CD4-positive, alpha-beta memory T cell (primary cell): ENCODE data around the gene WSCD2. TPM values are rescaled to one million over a fixed set of nuclear protein-coding genes. Genes with fewer than 3 reads are reported as not detected.

Experiments
- CTCF ChIA-PET: fragments of 350-600 bp; sonication (Branson Sonifier 250); formaldehyde crosslinking; loops from one replicate; lab custom pipeline; 2021; ENCODE audit warnings: inconsistent platforms; ENCODE audit not compliant: partially characterized antibody; lab: Charles Lee
- POLR2A ChIA-PET: fragments of 350-600 bp; sonication (Branson Sonifier 250); formaldehyde crosslinking; loops from one replicate; lab custom pipeline; 2021; ENCODE audit not compliant: partially characterized antibody; lab: Charles Lee
- DNase-seq, 5 donors: peaks; one replicate each; pipeline versions ENCODE4 v3.0.0 to v3.0.0-alpha.2; 2020 to 2022; ENCODE audit warnings: mixed read lengths in 1 of 5
- H3K27ac ChIP-seq: one replicate; pipeline ENCODE4 v1.7.0; 2013; ENCODE audit warnings: low read depth, low read length
- H3K27me3 ChIP-seq: 2 replicates; pipeline ENCODE4 v1.7.0; 2013; ENCODE audit warnings: mild to moderate bottlenecking, low read length, moderate library complexity; ENCODE audit not compliant: insufficient read depth
- H3K36me3 ChIP-seq: 2 replicates; pipeline ENCODE4 v1.7.0; 2013; ENCODE audit warnings: mild to moderate bottlenecking, low read length, moderate library complexity; ENCODE audit not compliant: insufficient read depth
- H3K4me1 ChIP-seq: 2 replicates; pipeline ENCODE4 v1.7.0; 2013; ENCODE audit warnings: mild to moderate bottlenecking, low read length, moderate library complexity; ENCODE audit not compliant: insufficient read depth
- H3K4me3 ChIP-seq, 2 donors: one replicate each; pipeline ENCODE4 v1.7.0; 2013; ENCODE audit warnings: low read length in 2 of 2, mild to moderate bottlenecking in 1 of 2
- H3K9me3 ChIP-seq, 2 donors: one replicate each; pipeline ENCODE4 v1.7.0; 2013; ENCODE audit warnings: low read length in 2 of 2, control low read depth in 1 of 2; ENCODE audit not compliant: control insufficient read depth in 1 of 2
- H3K27ac Mint-ChIP-seq, 7 donors: one replicate each; pipeline ENCODE4 v1.8.0; 2020 to 2021; ENCODE audit warnings: mixed read lengths in 7 of 7, mild to moderate bottlenecking in 6 of 7, inconsistent platforms in 3 of 7, moderate library complexity in 3 of 7
- H3K27me3 Mint-ChIP-seq, 2 donors: one replicate each; pipeline ENCODE4 v1.8.0; 2020 to 2021; ENCODE audit warnings: mixed read lengths in 2 of 2
- H3K36me3 Mint-ChIP-seq, 2 donors: one replicate each; pipeline ENCODE4 v1.8.0; 2020 to 2021; ENCODE audit warnings: mixed read lengths in 2 of 2, inconsistent platforms in 1 of 2, mild to moderate bottlenecking in 1 of 2
- H3K4me1 Mint-ChIP-seq, 4 donors: one replicate each; pipeline ENCODE4 v1.8.0; 2020 to 2021; ENCODE audit warnings: mixed read lengths in 4 of 4, mild to moderate bottlenecking in 1 of 4
- H3K4me3 Mint-ChIP-seq, 8 donors: one replicate each; pipeline ENCODE4 v1.8.0; 2020 to 2021; ENCODE audit warnings: mixed read lengths in 8 of 8, mild to moderate bottlenecking in 7 of 8, moderate library complexity in 6 of 8, inconsistent platforms in 3 of 8
- H3K9me3 Mint-ChIP-seq, 8 donors: one replicate each; pipeline ENCODE4 v1.8.0; 2020 to 2021; ENCODE audit warnings: mixed read lengths in 8 of 8, mild to moderate bottlenecking in 5 of 8, inconsistent platforms in 3 of 8, moderate library complexity in 1 of 8
- intact Hi-C: fragments of 100-400 bp; cut with micrococcal nuclease; formaldehyde crosslinking; loops from one replicate; pipeline ENCODE4 v1.15.1; 2023
- polyA plus RNA-seq, 2 donors: library from polyadenylated mRNA; unstranded; fragments of 300-500 nt; fragmentation: Illumina TruSeq; gene quantifications; one replicate each; pipeline ENCODE4 v1.2.3, GENCODE V29; 2021
- total RNA-seq, 2 experiments: library from RNA; stranded (reverse); gene quantifications; one replicate each; pipeline ENCODE4 v1.2.3, GENCODE V29; 2021

WSCD2 gene
- total and polyA plus RNA-seq, 4 experiments from 2014 or later, result not detected

GRCh38 chr12:108121728-108122471 is 7.2 kb upstream of the WSCD2 start:
- CTCF ChIA-PET, result no interaction called here
- no peak overlapping the region for H3K27ac Mint-ChIP-seq
- Histone ChIP-seq H3K4me3 (no peak overlapping the region), H3K9me3 (no peaks in the 10 kb centered on the region), H3K27ac (no peak overlapping the region), H3K4me1 (no peaks in the 10 kb centered on the region), H3K27me3 (no peaks in the 10 kb centered on the region), H3K36me3 (no peaks in the 10 kb centered on the region)
- H3K27me3 Mint-ChIP-seq, result peaks cover 11 to 18% of the 10 kb centered on the region in 2 donors
- POLR2A ChIA-PET, result no interaction called here
- DNase-seq, result no peak
- intact Hi-C loops, result no loop called here
- peaks cover 0 to 2% (median under 1%) of the 10 kb centered on the region in 4 donors for H3K4me1 Mint-ChIP-seq
- H3K36me3 Mint-ChIP-seq, result no peaks in the 10 kb centered on the region
- H3K4me3 Mint-ChIP-seq, result no peak overlapping the region
- peaks cover 0 to 15% (median 3%) of the 10 kb centered on the region in 8 donors for H3K9me3 Mint-ChIP-seq

DNA sequence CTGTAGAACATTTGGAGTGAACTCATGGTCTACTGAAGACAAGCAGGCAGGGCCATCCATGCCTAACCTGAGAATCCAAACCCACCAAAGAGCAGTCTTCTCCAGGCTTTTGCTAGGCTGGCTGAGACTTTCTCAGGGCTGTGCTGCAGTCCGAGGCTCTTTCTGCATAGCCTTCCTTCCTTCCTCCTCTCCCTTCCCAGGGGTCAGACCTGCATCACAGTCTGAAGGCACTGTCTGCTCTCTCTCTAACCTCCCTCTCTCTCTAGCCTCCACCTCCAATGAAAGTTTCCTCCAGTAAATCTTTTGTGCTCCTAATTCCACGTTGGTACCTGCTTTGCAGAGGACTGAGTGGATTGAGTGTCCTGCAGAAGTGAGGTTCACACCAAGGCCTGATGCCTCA is 6.4 kb upstream of the WSCD2 start:
- no peak overlapping the region for H3K4me3 ChIP-seq
- Mint-ChIP-seq H3K27ac (no peak overlapping the region), H3K9me3 (peaks cover 0 to 15% (median 5%) of the 10 kb centered on the region in 8 donors), H3K27me3 (peaks cover 16 to 25% of the 10 kb centered on the region in 2 donors), H3K4me3 (no peak overlapping the region), H3K36me3 (no peaks in the 10 kb centered on the region), H3K4me1 (peaks cover 0 to 2% (median under 1%) of the 10 kb centered on the region in 4 donors)
- intact Hi-C loops, result no loop called here
- H3K9me3 ChIP-seq, result no peaks in the 10 kb centered on the region
- peaks cover 4% of the 10 kb centered on the region for H3K27me3 ChIP-seq
- H3K36me3 ChIP-seq, result no peaks in the 10 kb centered on the region
- ChIA-PET CTCF (no interaction called here), POLR2A (no interaction called here)
- DNase-seq, result no peak
- H3K27ac ChIP-seq, result no peak overlapping the region
- H3K4me1 ChIP-seq, result no peaks in the 10 kb centered on the region

DNA sequence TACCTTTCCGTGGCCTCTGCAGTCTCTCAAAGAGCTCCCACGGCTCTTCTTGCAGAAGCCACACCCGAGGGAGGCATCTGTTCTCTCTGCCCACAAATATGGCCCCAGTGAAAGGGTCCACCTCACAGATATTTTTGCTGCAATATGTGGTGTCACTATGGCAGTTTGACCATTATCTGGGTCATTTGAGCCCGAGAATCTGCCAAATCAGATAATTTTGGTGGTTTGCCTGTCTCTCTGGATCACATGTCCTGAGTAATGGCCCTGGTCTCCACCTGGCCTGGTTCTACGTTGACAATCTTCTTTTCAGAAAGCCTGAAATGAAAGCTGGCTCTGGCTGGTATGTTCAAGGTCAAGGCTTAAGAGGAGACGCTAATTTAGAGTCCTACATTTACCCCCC is 5.7 kb upstream of the WSCD2 start:
- H3K27me3 Mint-ChIP-seq, result peaks cover 19 to 24% of the 10 kb centered on the region in 2 donors
- H3K4me1 Mint-ChIP-seq, result peaks cover 0 to 2% (median 1%) of the 10 kb centered on the region in 4 donors
- POLR2A ChIA-PET, result no interaction called here
- Histone ChIP-seq H3K4me3 (no peak overlapping the region), H3K27ac (no peak overlapping the region), H3K36me3 (no peaks in the 10 kb centered on the region), H3K4me1 (no peaks in the 10 kb centered on the region), H3K27me3 (peaks cover 4% of the 10 kb centered on the region), H3K9me3 (no peaks in the 10 kb centered on the region)
- CTCF ChIA-PET, result no interaction called here
- H3K27ac Mint-ChIP-seq, result no peak overlapping the region
- DNase-seq, result no peak
- H3K36me3 Mint-ChIP-seq, result no peaks in the 10 kb centered on the region
- intact Hi-C loops, result no loop called here
- H3K9me3 Mint-ChIP-seq, result peaks cover 0 to 15% (median 5%) of the 10 kb centered on the region in 8 donors
- H3K4me3 Mint-ChIP-seq, result no peak overlapping the region

GRCh38 chr12:108125073-108125472 is 4.0 kb upstream of the WSCD2 start:
- Mint-ChIP-seq H3K4me1 (peaks cover 0 to 4% (median 0%) of the 10 kb centered on the region in 4 donors), H3K4me3 (no peak overlapping the region), H3K27ac (no peak overlapping the region), H3K36me3 (no peaks in the 10 kb centered on the region), H3K9me3 (peaks cover 0 to 15% (median 6%) of the 10 kb centered on the region in 8 donors), H3K27me3 (peaks cover 21 to 30% of the 10 kb centered on the region in 2 donors)
- POLR2A ChIA-PET, result no interaction called here
- CTCF ChIA-PET, result no interaction called here
- Histone ChIP-seq H3K9me3 (no peaks in the 10 kb centered on the region), H3K4me1 (no peaks in the 10 kb centered on the region), H3K27me3 (peaks cover 10% of the 10 kb centered on the region), H3K4me3 (no peak overlapping the region), H3K27ac (no peak overlapping the region), H3K36me3 (no peaks in the 10 kb centered on the region)
- intact Hi-C loops, result no loop called here
- no peak for DNase-seq

DNA sequence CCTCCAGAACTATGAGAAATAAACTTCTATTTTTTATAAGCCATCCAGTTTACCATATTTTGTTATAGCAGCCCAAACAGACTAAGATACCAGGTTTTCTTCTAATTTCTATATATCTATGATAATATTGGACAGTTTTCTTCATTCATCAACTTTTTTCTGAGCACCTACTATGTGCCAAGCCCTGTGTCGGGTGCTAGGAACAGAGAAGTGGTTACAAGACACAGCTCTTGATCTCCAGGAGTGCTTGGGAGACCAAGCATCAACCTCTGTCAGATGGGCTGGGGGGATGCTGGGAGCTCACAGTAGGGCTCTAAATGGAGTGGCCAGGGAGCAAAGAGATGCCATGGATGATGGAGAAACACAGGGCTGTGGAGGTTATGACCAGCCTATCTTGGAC is 2.9 kb upstream of the WSCD2 start:
- Mint-ChIP-seq H3K27me3 (peaks cover 28 to 30% of the 10 kb centered on the region in 2 donors), H3K4me3 (no peak overlapping the region), H3K9me3 (peaks cover 0 to 11% (median 2%) of the 10 kb centered on the region in 8 donors), H3K4me1 (peaks cover 0 to 4% (median 2%) of the 10 kb centered on the region in 4 donors), H3K27ac (no peak overlapping the region), H3K36me3 (no peaks in the 10 kb centered on the region)
- Histone ChIP-seq H3K27me3 (peaks cover 10% of the 10 kb centered on the region), H3K27ac (no peak overlapping the region), H3K4me1 (no peaks in the 10 kb centered on the region), H3K9me3 (no peaks in the 10 kb centered on the region), H3K36me3 (no peaks in the 10 kb centered on the region), H3K4me3 (no peak overlapping the region)
- no peak for DNase-seq
- intact Hi-C loops, result no loop called here
- POLR2A ChIA-PET, result no interaction called here
- CTCF ChIA-PET, result no interaction called here

DNA sequence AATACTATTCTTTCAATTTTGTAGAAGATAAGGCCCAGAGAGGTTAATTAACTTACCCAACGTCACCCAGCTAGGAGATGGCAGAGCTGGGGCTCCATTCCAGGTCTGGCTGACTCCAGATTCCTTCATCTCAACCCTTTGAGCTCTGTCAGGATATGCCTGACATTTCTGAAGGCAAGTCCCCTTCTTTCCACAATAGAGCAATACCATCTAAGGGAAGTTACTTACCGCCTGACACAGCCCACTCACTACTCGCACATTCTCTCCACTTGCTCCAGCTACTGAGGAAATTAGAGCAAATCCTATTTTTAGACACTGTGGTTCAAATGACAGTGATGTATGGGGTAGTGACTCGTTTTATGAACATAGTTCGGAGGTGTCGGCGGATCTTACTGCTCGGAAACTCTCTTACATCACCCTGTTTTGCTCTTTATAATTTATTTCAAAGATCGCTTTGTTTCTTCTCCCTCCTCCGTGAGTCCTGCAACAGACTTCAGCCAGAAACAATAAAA is 2.0 kb upstream of the WSCD2 start:
- H3K27me3 Mint-ChIP-seq, result peaks cover 30 to 31% of the 10 kb centered on the region in 2 donors
- peaks cover 0 to 11% (median 2%) of the 10 kb centered on the region in 8 donors for H3K9me3 Mint-ChIP-seq
- Histone ChIP-seq H3K4me1 (no peaks in the 10 kb centered on the region), H3K27me3 (peaks cover 10% of the 10 kb centered on the region), H3K9me3 (no peaks in the 10 kb centered on the region), H3K4me3 (no peak overlapping the region), H3K27ac (no peak overlapping the region), H3K36me3 (no peaks in the 10 kb centered on the region)
- intact Hi-C loops, result no loop called here
- peak overlapping the region in 1 of 8 donors; percentile 9 for H3K4me3 Mint-ChIP-seq
- DNase-seq, result no peak
- no peak overlapping the region for H3K27ac Mint-ChIP-seq
- H3K36me3 Mint-ChIP-seq, result no peaks in the 10 kb centered on the region
- peaks cover 0 to 4% (median 2%) of the 10 kb centered on the region in 4 donors for H3K4me1 Mint-ChIP-seq
- CTCF ChIA-PET, result no interaction called here
- POLR2A ChIA-PET, result no interaction called here

DNA sequence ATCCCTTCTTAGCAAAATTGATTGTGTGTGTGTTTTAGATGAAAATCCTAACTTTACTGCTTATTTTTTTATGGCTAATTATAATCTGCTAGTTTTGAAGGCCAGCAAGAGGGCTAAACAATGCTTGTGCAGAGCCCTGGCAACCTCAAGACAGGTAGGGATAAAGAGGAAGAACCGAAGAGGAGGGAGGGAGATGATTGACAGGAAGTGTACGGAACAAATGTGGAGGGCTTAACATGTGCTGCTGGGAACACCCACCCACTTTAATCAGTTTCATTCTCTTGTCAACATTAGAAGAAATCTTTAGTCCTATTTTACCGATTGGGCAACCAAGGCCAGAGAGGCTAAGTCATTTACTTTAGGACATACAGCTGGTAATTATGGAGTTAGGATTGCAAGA is 1.4 kb upstream of the WSCD2 start:
- Mint-ChIP-seq H3K4me3 (peak overlapping the region in 1 of 8 donors; percentile 9), H3K27ac (no peak overlapping the region), H3K9me3 (peaks cover 0 to 11% (median 2%) of the 10 kb centered on the region in 8 donors), H3K4me1 (peaks cover 0 to 4% (median 2%) of the 10 kb centered on the region in 4 donors), H3K27me3 (peaks cover 30 to 33% of the 10 kb centered on the region in 2 donors), H3K36me3 (no peaks in the 10 kb centered on the region)
- Histone ChIP-seq H3K4me1 (no peaks in the 10 kb centered on the region), H3K27me3 (peaks cover 10% of the 10 kb centered on the region), H3K36me3 (no peaks in the 10 kb centered on the region), H3K9me3 (no peaks in the 10 kb centered on the region), H3K27ac (no peak overlapping the region), H3K4me3 (no peak overlapping the region)
- ChIA-PET POLR2A (no interaction called here), CTCF (interaction anchor here (1.3 kb wide), 1 partner anchor 9 kb away, joined by 3 read pairs; no protein-coding TSS in a partner anchor)
- intact Hi-C loops, result no loop called here
- DNase-seq, result no peak
